IMR-90 (cell line): ENCODE results near the gene IGHMBP2. TPM values are rescaled to one million over a fixed set of nuclear protein-coding genes. Genes with fewer than 3 reads are reported as not detected.

Experiments used
- ATAC-seq: fragments of 200-7000 bp; cut with Tn5 transposase; 2 replicates; pipeline ENCODE4 v1.9.1; 2020; ENCODE audit warnings: low read depth, mild to moderate bottlenecking, moderate library complexity
- BruUV-seq: library from RNA; stranded (reverse); fragments of 400-500 nt; replicated peaks from 2 replicates; lab custom pipeline; 2021; lab: Mats Ljungman, UMichigan
- CTCF ChIA-PET: fragments of 300-600 bp; formaldehyde crosslinking; extraction: SDS; loops from one replicate; lab custom pipeline; 2021; ENCODE audit warnings: antibody characterized with exemption; lab: Yijun Ruan, JAX
- POLR2A ChIA-PET: fragments of 300-600 bp; sonication (Branson Sonifier 250); formaldehyde crosslinking; loops from one replicate; lab custom pipeline; 2022; ENCODE audit warnings: antibody characterized with exemption; ENCODE audit not compliant: unreplicated experiment; lab: Charles Lee
- DNase-seq: peaks from one replicate; pipeline ENCODE4 v3.0.0; 2013
- H2AFZ ChIP-seq: replicated peaks from 2 replicates; pipeline ENCODE3; 2013; ENCODE audit warnings: low read length, mild to moderate bottlenecking; ENCODE audit not compliant: poor library complexity
- H2AK5ac ChIP-seq: 2 replicates; pipeline ENCODE4 v1.6.1; 2013; ENCODE audit warnings: low read depth, low read length, inconsistent platforms
- H2AK9ac ChIP-seq: replicated peaks from 2 replicates; pipeline ENCODE3; 2013; ENCODE audit warnings: mild to moderate bottlenecking, low read depth, low read length, moderate library complexity; ENCODE audit not compliant: poor library complexity
- H2BK120ac ChIP-seq: 2 replicates; pipeline ENCODE4 v1.6.1; 2013; ENCODE audit warnings: low read depth, low read length, inconsistent platforms
- H2BK15ac ChIP-seq: 3 replicates; pipeline ENCODE4 v1.6.1; 2013; ENCODE audit warnings: low read depth, low read length, inconsistent platforms
- H2BK20ac ChIP-seq: 2 replicates; pipeline ENCODE4 v1.6.1; 2013; ENCODE audit warnings: low read depth, mild to moderate bottlenecking, inconsistent platforms, low read length, moderate library complexity
- H2BK5ac ChIP-seq: 2 replicates; pipeline ENCODE4 v1.6.1; 2013; ENCODE audit warnings: mild to moderate bottlenecking, low read depth, low read length, inconsistent platforms; ENCODE audit not compliant: poor library complexity, severe bottlenecking
- H3K14ac ChIP-seq: replicated peaks from 2 replicates; pipeline ENCODE4 v1.6.1; 2013; ENCODE audit warnings: low read depth, low read length, inconsistent platforms
- H3K18ac ChIP-seq: 2 replicates; pipeline ENCODE4 v1.6.1; 2013; ENCODE audit warnings: low read depth, low read length, control low read depth
- H3K23ac ChIP-seq: 2 replicates; pipeline ENCODE4 v1.6.1; 2013; ENCODE audit warnings: low read depth, low read length, inconsistent platforms
- H3K27ac ChIP-seq: 2 replicates; pipeline ENCODE4 v1.5.1; 2013; ENCODE audit warnings: mild to moderate bottlenecking, control low read depth, low read length; ENCODE audit not compliant: insufficient read depth
- H3K27me3 ChIP-seq: 2 replicates; pipeline ENCODE4 v1.6.1; 2013; ENCODE audit warnings: low read length; ENCODE audit not compliant: control insufficient read depth, insufficient read depth
- H3K36me3 ChIP-seq: 2 replicates; pipeline ENCODE4 v1.6.1; 2013; ENCODE audit warnings: low read length, mixed read lengths; ENCODE audit not compliant: control insufficient read depth, insufficient read depth
- H3K4ac ChIP-seq: 2 replicates; pipeline ENCODE4 v1.6.1; 2013; ENCODE audit warnings: low read depth, low read length, inconsistent platforms
- H3K4me1 ChIP-seq: 2 replicates; pipeline ENCODE4 v1.6.1; 2013; ENCODE audit warnings: low read length, mixed read lengths; ENCODE audit not compliant: control insufficient read depth, insufficient read depth
- H3K4me2 ChIP-seq: 2 replicates; pipeline ENCODE4 v1.6.1; 2013; ENCODE audit warnings: low read depth, mild to moderate bottlenecking, control low read depth, low read length, moderate library complexity
- H3K4me3 ChIP-seq: 2 replicates; pipeline ENCODE4 v1.5.1; 2013; ENCODE audit warnings: low read depth, mild to moderate bottlenecking, control low read depth, low read length, moderate library complexity; ENCODE audit not compliant: insufficient read depth
- H3K56ac ChIP-seq: 2 replicates; pipeline ENCODE4 v1.6.1; 2013; ENCODE audit warnings: low read length, inconsistent platforms; ENCODE audit not compliant: insufficient read depth; ENCODE audit errors: extremely low read depth
- H3K79me1 ChIP-seq, 2 experiments: 2 replicates each; pipeline ENCODE4 v1.6.1; 2013; ENCODE audit warnings: low read length in 2 of 2, inconsistent platforms in 1 of 2, low read depth in 1 of 2
- H3K9ac ChIP-seq: 2 replicates; pipeline ENCODE4 v1.6.1; 2013; ENCODE audit warnings: low read depth, low read length, control low read depth
- H3K9me1 ChIP-seq: 2 replicates; pipeline ENCODE4 v1.6.1; 2013; ENCODE audit warnings: low read length, inconsistent platforms; ENCODE audit not compliant: insufficient read depth
- H3K9me3 ChIP-seq: 2 replicates; pipeline ENCODE4 v1.6.1; 2013; ENCODE audit warnings: low read length; ENCODE audit not compliant: control insufficient read depth, insufficient read depth
- H4K20me1 ChIP-seq: 2 replicates; pipeline ENCODE4 v1.6.1; 2013; ENCODE audit warnings: low read length, inconsistent platforms; ENCODE audit not compliant: insufficient read depth
- H4K5ac ChIP-seq: 2 replicates; pipeline ENCODE4 v1.6.1; 2013; ENCODE audit warnings: mild to moderate bottlenecking, low read depth, low read length, control low read depth
- H4K8ac ChIP-seq, 2 experiments: 2 replicates each; pipeline ENCODE4 v1.6.1; 2013; ENCODE audit warnings: low read depth in 2 of 2, low read length in 2 of 2, control low read depth in 1 of 2, inconsistent platforms in 1 of 2
- H4K91ac ChIP-seq: 2 replicates; pipeline ENCODE4 v1.6.1; 2013; ENCODE audit warnings: low read depth, low read length, inconsistent platforms; ENCODE audit not compliant: insufficient read depth
- CHD1 ChIP-seq: IDR thresholded peaks from 2 replicates; pipeline ENCODE4 v1.6.1; 2012; ENCODE audit warnings: low read depth, low read length, improper control_type of control experiment
- FOS ChIP-seq: fragments of 150-350 bp; IDR thresholded peaks from 2 replicates; pipeline ENCODE4 v1.6.1; 2016; ENCODE audit warnings: low read depth, low read length
- RCOR1 ChIP-seq: IDR thresholded peaks from 2 replicates; pipeline ENCODE4 v1.6.1; 2012; ENCODE audit warnings: mild to moderate bottlenecking, low read length, improper control_type of control experiment; ENCODE audit not compliant: insufficient replicate concordance
- WGBS, 2 experiments: methylation state at CpG; one replicate each; pipeline versions ENCODE4 v1.1.5 to v1.1.7; 2013; ENCODE audit warnings: missing lambda C conversion rate in 2 of 2; ENCODE audit not compliant: insufficient read length in 1 of 2; ENCODE audit errors: extremely low coverage in 2 of 2; 5-methylcytosine and 5-hydroxymethylcytosine counted together
- dilution Hi-C: fragments of 300-500 bp; cut with HindIII; formaldehyde crosslinking; loops from one replicate; pipeline ENCODE4 v1.14.3; 2018; ENCODE audit warnings: low sequenced_read_pairs; ENCODE audit not compliant: unreplicated experiment
- in situ Hi-C: fragments of 300-500 bp; cut with MboI; formaldehyde crosslinking; loops from 3 replicates; pipeline ENCODE4 v1.14.3; 2019; ENCODE audit warnings: low sequenced_read_pairs, inconsistent platforms, mixed read lengths
- intact Hi-C: fragments of 100-400 bp; cut with micrococcal nuclease; formaldehyde crosslinking; loops from 2 replicates; pipeline ENCODE4 v1.10.0; 2022
- polyA plus RNA-seq, 3 experiments: library from polyadenylated mRNA; depleted of rRNA; stranded (reverse); fragments of >200 nt; gene quantifications; 2 replicates each; pipeline ENCODE4 v1.2.3, GENCODE V29; 2012; ENCODE audit warnings: low replicate concordance in 1 of 3
- total RNA-seq: library from RNA; depleted of rRNA; stranded (reverse); fragments of >200 nt; gene quantifications from 2 replicates; pipeline ENCODE4 v1.2.3, GENCODE V29; 2012

The IGHMBP2 gene
- total and polyA plus RNA-seq, 2 of the 4 experiments (the other 2 are of a cell fraction) = 4.5 to 11.1 TPM

DNA sequence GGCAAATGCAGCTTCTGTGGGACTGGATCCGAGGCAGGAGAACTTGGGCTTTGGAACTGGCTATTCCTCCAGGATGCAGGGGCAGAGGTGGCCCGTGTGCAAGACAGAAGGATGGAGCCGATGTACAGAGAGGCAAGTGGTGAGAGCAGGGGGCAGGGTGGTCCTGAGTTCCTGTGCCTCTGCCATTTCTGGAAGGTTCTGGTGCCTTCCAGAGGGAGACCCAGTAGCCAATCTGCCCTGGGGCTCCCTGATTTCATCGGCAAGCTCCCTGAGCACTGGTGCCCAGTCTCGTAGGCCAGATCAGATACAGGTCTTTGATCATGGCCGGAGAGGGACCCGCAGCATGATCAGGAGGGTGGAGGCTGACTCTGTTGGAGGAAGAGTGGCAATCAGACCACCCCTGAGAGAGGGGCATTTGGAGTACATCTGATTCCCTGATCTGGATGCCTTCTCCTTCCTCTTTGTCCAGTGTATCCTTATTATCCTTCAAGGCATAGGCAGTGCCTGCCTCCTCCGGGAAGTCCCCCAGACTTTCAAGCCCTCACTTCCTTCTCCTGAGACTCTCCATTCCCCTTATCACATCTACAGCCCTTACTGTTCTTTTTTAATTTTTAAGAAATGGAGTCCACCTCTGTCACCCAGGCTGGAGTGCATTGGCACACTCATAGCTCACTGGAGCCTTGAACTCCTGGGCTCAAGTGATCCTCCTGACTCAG is 67.4 kb downstream of the IGHMBP2 start:
- Histone ChIP-seq H4K91ac (no peak overlapping the region), H3K56ac (no peak overlapping the region), H3K14ac (no peak overlapping the region), H3K4me2 (no peak overlapping the region), H3K4me1 (peaks cover under 1% of the 10 kb centered on the region; the same call in 1 of the 2 replicates), H3K9me3 (peaks cover 2% of the 10 kb centered on the region; the same call in 1 of the 2 replicates), H3K9ac (no peak overlapping the region), H3K9me1 (no peaks in the 10 kb centered on the region), H2BK120ac (no peak overlapping the region), H4K5ac (no peak overlapping the region), H3K79me1 (no peaks in the 10 kb centered on the region), H2BK15ac (no peak overlapping the region), H2BK20ac (no peak overlapping the region), H3K27me3 (peaks cover 56% of the 10 kb centered on the region), H4K8ac (no peak overlapping the region), H3K27ac (no peak overlapping the region), H3K23ac (no peak overlapping the region), H2AFZ (no peak overlapping the region), H2AK9ac (no peak overlapping the region), H3K4me3 (no peak overlapping the region), H2AK5ac (no peak overlapping the region), H3K4ac (no peak overlapping the region), H3K36me3 (no peaks in the 10 kb centered on the region), H3K18ac (no peak overlapping the region), H2BK5ac (no peak overlapping the region), H4K20me1 (no peaks in the 10 kb centered on the region)
- CTCF ChIA-PET = no interaction called here
- 74% methylated on average over 4 of the region's 8 CpGs; no CpG with 5 or more reads in 1 of the 2 experiments for WGBS, 2 experiments
- BruUV-seq = no TSS peak
- ATAC-seq (no peak), DNase-seq (no peak)
- TF ChIP-seq FOS = no peak
- no peak for TF ChIP-seq CHD1
- TF ChIP-seq RCOR1 = no peak
- dilution Hi-C loops = no loop called here
- intact Hi-C loops = no loop called here
- in situ Hi-C loops = no loop called here
- POLR2A ChIA-PET = no interaction called here
